Naive B cell (primary cell): Measurements from ENCODE around the gene DOCK7. TPM values are rescaled to one million over a fixed set of nuclear protein-coding genes. Genes with fewer than 3 reads are reported as not detected.
"Not testable (repeated sequence)": the region's sequence is repeated elsewhere in the genome, so short reads cannot be mapped to it uniquely, and the experiment has no call there.

Experiments used
- ATAC-seq, 2 donors: fragments of 150-1000 bp; cut with Tn5 transposase; 2 replicates each; pipeline ENCODE4 v1.10.0; 2021; ENCODE audit warnings: low read depth in 2 of 2, mild to moderate bottlenecking in 2 of 2, moderate library complexity in 2 of 2
- DNase-seq: peaks from one replicate; pipeline ENCODE4 v3.0.0; 2022
- H3K27ac Mint-ChIP-seq, 6 donors: one replicate each; pipeline ENCODE4 v1.8.0; 2020 to 2022; ENCODE audit warnings: mild to moderate bottlenecking in 6 of 6, mixed read lengths in 6 of 6, moderate library complexity in 5 of 6, inconsistent platforms in 2 of 6
- H3K27me3 Mint-ChIP-seq, 3 donors: one replicate each; pipeline ENCODE4 v1.8.0; 2021 to 2022; ENCODE audit warnings: mixed read lengths in 3 of 3, mild to moderate bottlenecking in 1 of 3
- H3K36me3 Mint-ChIP-seq, 2 donors: one replicate each; pipeline ENCODE4 v1.8.0; 2020 to 2022; ENCODE audit warnings: mixed read lengths in 2 of 2, inconsistent platforms in 1 of 2, mild to moderate bottlenecking in 1 of 2
- H3K4me1 Mint-ChIP-seq, 3 donors: one replicate each; pipeline ENCODE4 v1.8.0; 2020 to 2022; ENCODE audit warnings: mixed read lengths in 3 of 3, inconsistent platforms in 1 of 3, mild to moderate bottlenecking in 1 of 3, moderate library complexity in 1 of 3
- H3K4me3 Mint-ChIP-seq, 8 donors: one replicate each; pipeline ENCODE4 v1.8.0; 2020 to 2022; ENCODE audit warnings: mild to moderate bottlenecking in 8 of 8, mixed read lengths in 8 of 8, moderate library complexity in 8 of 8, inconsistent platforms in 2 of 8
- H3K9me3 Mint-ChIP-seq, 7 donors: one replicate each; pipeline ENCODE4 v1.8.0; 2020 to 2022; ENCODE audit warnings: mixed read lengths in 7 of 7, mild to moderate bottlenecking in 5 of 7, inconsistent platforms in 2 of 7, moderate library complexity in 1 of 7
- polyA plus RNA-seq, 6 donors: library from polyadenylated mRNA; unstranded; fragments of 300-500 nt; fragmentation: Illumina TruSeq; gene quantifications; one replicate each; pipeline ENCODE4 v1.2.3, GENCODE V29; 2021; ENCODE audit warnings: low read depth in 6 of 6

DOCK7 gene
- polyA plus RNA-seq, 6 donors from 2014 or later, result 2.8 to 4.4 (median 3.7) TPM

- no peaks in the 10 kb centered on the region for H3K4me1 Mint-ChIP-seq
Observed at GRCh38 chr1:62528015-62528414, 160.2 kb downstream of the DOCK7 start.

GRCh38 chr1:62527346-62527745 is 160.8 kb downstream of the DOCK7 start:
- not testable (repeated sequence) for H3K36me3 Mint-ChIP-seq, H3K27me3 Mint-ChIP-seq, H3K9me3 Mint-ChIP-seq, H3K4me3 Mint-ChIP-seq, ATAC-seq, H3K4me1 Mint-ChIP-seq, H3K27ac Mint-ChIP-seq, DNase-seq

More at GRCh38 chr1:62528015-62528414, 160.2 kb downstream of the DOCK7 start:
- DNase-seq (peak; percentile 29), ATAC-seq (peak; percentile 55 to 86)
- no peaks in the 10 kb centered on the region for H3K27me3 Mint-ChIP-seq
- H3K9me3 Mint-ChIP-seq, result no peaks in the 10 kb centered on the region
- peaks cover 0 to 8% of the 10 kb centered on the region in 2 donors for H3K36me3 Mint-ChIP-seq
- no peak overlapping the region for H3K27ac Mint-ChIP-seq
- no peak overlapping the region for H3K4me3 Mint-ChIP-seq

GRCh38 chr1:62523860-62524259 is 164.3 kb downstream of the DOCK7 start:
- H3K9me3 Mint-ChIP-seq, result peaks cover 4 to 16% (median 10%) of the 10 kb centered on the region in 7 donors
- H3K27ac Mint-ChIP-seq, result no peak overlapping the region
- ATAC-seq (no peak), DNase-seq (no peak)
- peaks cover 9 to 19% of the 10 kb centered on the region in 2 donors for H3K36me3 Mint-ChIP-seq
- no peak overlapping the region for H3K4me3 Mint-ChIP-seq
- no peaks in the 10 kb centered on the region for H3K27me3 Mint-ChIP-seq
- H3K4me1 Mint-ChIP-seq, result no peaks in the 10 kb centered on the region

GRCh38 chr1:62516600-62516999 is 171.6 kb downstream of the DOCK7 start:
- H3K36me3 Mint-ChIP-seq, result peaks cover 13 to 18% of the 10 kb centered on the region in 2 donors
- ATAC-seq (no peak), DNase-seq (no peak)
- no peaks in the 10 kb centered on the region for H3K27me3 Mint-ChIP-seq
- peaks cover 4 to 21% (median 13%) of the 10 kb centered on the region in 7 donors for H3K9me3 Mint-ChIP-seq
- no peak overlapping the region for H3K4me3 Mint-ChIP-seq
- H3K4me1 Mint-ChIP-seq, result no peaks in the 10 kb centered on the region
- no peak overlapping the region for H3K27ac Mint-ChIP-seq

GRCh38 chr1:62514746-62515423 is 173.3 kb downstream of the DOCK7 start:
- Mint-ChIP-seq H3K9me3 (peaks cover 4 to 15% (median 12%) of the 10 kb centered on the region in 7 donors), H3K4me1 (no peaks in the 10 kb centered on the region), H3K27me3 (no peaks in the 10 kb centered on the region), H3K4me3 (no peak overlapping the region), H3K27ac (no peak overlapping the region), H3K36me3 (peaks cover 13 to 17% of the 10 kb centered on the region in 2 donors)
- DNase-seq (no peak), ATAC-seq (no peak)

GRCh38 chr1:62513013-62513412 is 175.2 kb downstream of the DOCK7 start:
- Mint-ChIP-seq H3K27ac (no peak overlapping the region), H3K27me3 (no peaks in the 10 kb centered on the region), H3K9me3 (peaks cover 0 to 1% (median 0%) of the 10 kb centered on the region in 7 donors), H3K4me3 (no peak overlapping the region), H3K36me3 (peaks cover 0 to 6% of the 10 kb centered on the region in 2 donors), H3K4me1 (no peaks in the 10 kb centered on the region)
- DNase-seq (no peak), ATAC-seq (no peak)

- DNase-seq (no peak), ATAC-seq (no peak)
- Mint-ChIP-seq H3K27me3 (no peaks in the 10 kb centered on the region), H3K36me3 (peaks cover 0 to 6% of the 10 kb centered on the region in 2 donors), H3K4me3 (no peak overlapping the region), H3K9me3 (no peaks in the 10 kb centered on the region), H3K27ac (no peak overlapping the region), H3K4me1 (no peaks in the 10 kb centered on the region)
Observed at GRCh38 chr1:62509028-62509427, 179.2 kb downstream of the DOCK7 start.

GRCh38 chr1:62508187-62508758 is 179.9 kb downstream of the DOCK7 start:
- DNase-seq (no peak), ATAC-seq (no peak)
- H3K27me3 Mint-ChIP-seq, result no peaks in the 10 kb centered on the region

GRCh38 chr1:62500210-62500609 is 188.0 kb downstream of the DOCK7 start:
- Mint-ChIP-seq H3K27me3 (no peaks in the 10 kb centered on the region), H3K36me3 (peaks cover 0 to 17% of the 10 kb centered on the region in 2 donors), H3K9me3 (no peaks in the 10 kb centered on the region), H3K4me3 (no peak overlapping the region), H3K4me1 (no peaks in the 10 kb centered on the region), H3K27ac (peak overlapping the region in 1 of 6 donors; percentile 81)
- DNase-seq (no peak), ATAC-seq (no peak)

More at GRCh38 chr1:62508187-62508758, 179.9 kb downstream of the DOCK7 start:
- H3K4me1 Mint-ChIP-seq, result no peaks in the 10 kb centered on the region
- H3K9me3 Mint-ChIP-seq, result no peaks in the 10 kb centered on the region
- H3K27ac Mint-ChIP-seq, result no peak overlapping the region
- peaks cover 0 to 6% of the 10 kb centered on the region in 2 donors for H3K36me3 Mint-ChIP-seq
- no peak overlapping the region for H3K4me3 Mint-ChIP-seq

- ATAC-seq, result no peak
- no peak overlapping the region for H3K4me3 Mint-ChIP-seq
- DNase-seq, result no peak
- no peaks in the 10 kb centered on the region for H3K9me3 Mint-ChIP-seq
- peaks cover 0 to 16% of the 10 kb centered on the region in 2 donors for H3K36me3 Mint-ChIP-seq
- no peaks in the 10 kb centered on the region for H3K27me3 Mint-ChIP-seq
- H3K27ac Mint-ChIP-seq, result no peak overlapping the region
- no peaks in the 10 kb centered on the region for H3K4me1 Mint-ChIP-seq
Observed at GRCh38 chr1:62494137-62494536, 194.0 kb downstream of the DOCK7 start.

GRCh38 chr1:62493656-62494055 is 194.5 kb downstream of the DOCK7 start:
- H3K4me1 Mint-ChIP-seq, result no peaks in the 10 kb centered on the region
- H3K36me3 Mint-ChIP-seq, result peaks cover 0 to 16% of the 10 kb centered on the region in 2 donors
- H3K9me3 Mint-ChIP-seq, result no peaks in the 10 kb centered on the region
- no peaks in the 10 kb centered on the region for H3K27me3 Mint-ChIP-seq
- H3K4me3 Mint-ChIP-seq, result no peak overlapping the region
- no peak for DNase-seq
- no peak overlapping the region for H3K27ac Mint-ChIP-seq
- ATAC-seq, result no peak

GRCh38 chr1:62492521-62492920 is 195.7 kb downstream of the DOCK7 start:
- ATAC-seq, result no peak
- no peaks in the 10 kb centered on the region for H3K4me1 Mint-ChIP-seq
- DNase-seq, result no peak
- H3K27me3 Mint-ChIP-seq, result no peaks in the 10 kb centered on the region
- H3K9me3 Mint-ChIP-seq, result no peaks in the 10 kb centered on the region
- H3K36me3 Mint-ChIP-seq, result peaks cover 7 to 10% of the 10 kb centered on the region in 2 donors
- H3K4me3 Mint-ChIP-seq, result no peak overlapping the region
- H3K27ac Mint-ChIP-seq, result peak overlapping the region in 1 of 6 donors; percentile 39

GRCh38 chr1:62487956-62488355 is 200.2 kb downstream of the DOCK7 start:
- Mint-ChIP-seq H3K27ac (peak overlapping the region in 1 of 6 donors; percentile 24), H3K9me3 (no peaks in the 10 kb centered on the region), H3K36me3 (peaks cover 5 to 7% of the 10 kb centered on the region in 2 donors), H3K4me3 (no peak overlapping the region), H3K27me3 (no peaks in the 10 kb centered on the region), H3K4me1 (peaks cover 18 to 28% (median 20%) of the 10 kb centered on the region in 3 donors)
- no peak for ATAC-seq
- DNase-seq, result no peak

- Mint-ChIP-seq H3K4me3 (peak overlapping the region; percentile 55 to 87 (median 78)), H3K27ac (peak overlapping the region in 5 of 6 donors; percentile 22 to 87 (median 82)), H3K4me1 (peaks cover 18 to 29% (median 20%) of the 10 kb centered on the region in 3 donors), H3K27me3 (no peaks in the 10 kb centered on the region), H3K36me3 (peaks cover 5 to 16% of the 10 kb centered on the region in 2 donors), H3K9me3 (no peaks in the 10 kb centered on the region)
- no peak for DNase-seq
- ATAC-seq, result peak in 1 of 2 donors; percentile 35
Observed at GRCh38 chr1:62484824-62485468, 203.2 kb downstream of the DOCK7 start.
